Measurements from ENCODE around the gene CCDC180.
"Not testable (repeated sequence)": the region's sequence is repeated elsewhere in the genome, so short reads cannot be mapped to it uniquely, and the experiment has no call there.

Gene CCDC180

DNA sequence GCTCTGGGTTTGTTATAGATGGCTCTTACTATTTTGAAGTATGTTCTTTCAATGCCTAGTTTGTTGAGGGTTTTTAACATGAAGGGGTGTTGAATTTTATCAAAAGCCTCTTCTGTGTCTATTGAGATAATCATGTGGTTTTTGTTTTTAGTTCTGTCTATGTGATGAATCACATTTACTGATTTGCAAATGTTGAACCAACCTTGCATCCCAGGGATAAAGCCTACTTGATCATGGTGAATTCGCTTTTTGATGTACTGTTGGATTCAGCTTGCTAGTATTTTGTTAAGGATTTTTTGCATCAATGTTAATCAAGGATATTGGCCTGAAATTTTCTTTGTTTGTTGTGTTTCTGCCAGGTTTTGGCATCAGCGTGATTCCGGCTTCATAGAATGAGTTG lies 25.5 kb downstream of the CCDC180 start:
- Histone ChIP-seq H3K9ac (no peak overlapping the region), H3K27ac (no peak overlapping the region), H3K4me1 (ENCODE audit: low read depth, poor library complexity, severe bottlenecking) (no peaks in the 10 kb centered on the region), H3K4me3 (IDR thresholded peaks at IDR 0.05; ENCODE audit: insufficient read depth, low read depth, low read length) (no peak overlapping the region), H4K20me1 (ENCODE audit: insufficient read depth) (no peaks in the 10 kb centered on the region), H3K36me3 (ENCODE audit: insufficient read depth) (no peaks in the 10 kb centered on the region), H3K27me3 (ENCODE audit: insufficient read depth, low read depth) (no peaks in the 10 kb centered on the region), H3K79me2 (ENCODE audit: insufficient read depth, low read depth) (no peaks in the 10 kb centered on the region), H3K4me2 (no peak overlapping the region), H2AFZ (ENCODE audit: low read depth) (no peak overlapping the region)
- no peak for TF ChIP-seq CTCF (conservative IDR thresholded peaks at IDR 0.05; ENCODE audit: low read depth, low read length)

GRCh38 chr9:97335622-97336021 lies 28.2 kb downstream of the CCDC180 start:
- H3K4me3 ChIP-seq (IDR thresholded peaks at IDR 0.05; ENCODE audit: insufficient read depth, low read depth, low read length); H3K4me1 ChIP-seq (ENCODE audit: low read depth, poor library complexity, severe bottlenecking); H4K20me1 ChIP-seq (ENCODE audit: insufficient read depth); H3K79me2 ChIP-seq (ENCODE audit: insufficient read depth, low read depth); H3K27ac ChIP-seq; H3K27me3 ChIP-seq (ENCODE audit: insufficient read depth, low read depth); H3K9ac ChIP-seq; H3K36me3 ChIP-seq (ENCODE audit: insufficient read depth); H2AFZ ChIP-seq (ENCODE audit: low read depth); H3K4me2 ChIP-seq: not testable (repeated sequence)

GRCh38 chr9:97348871-97349270 lies 41.4 kb downstream of the CCDC180 start:
- no peak overlapping the region for H3K4me3 ChIP-seq (IDR thresholded peaks at IDR 0.05; ENCODE audit: insufficient read depth, low read depth, low read length)
- H3K4me2 ChIP-seq = no peak overlapping the region
- H3K27ac ChIP-seq = no peak overlapping the region
- no peak overlapping the region for H2AFZ ChIP-seq (ENCODE audit: low read depth)
- no peaks in the 10 kb centered on the region for H3K27me3 ChIP-seq (ENCODE audit: insufficient read depth, low read depth)
- no peaks in the 10 kb centered on the region for H3K36me3 ChIP-seq (ENCODE audit: insufficient read depth)
- no peaks in the 10 kb centered on the region for H4K20me1 ChIP-seq (ENCODE audit: insufficient read depth)
- H3K79me2 ChIP-seq (ENCODE audit: insufficient read depth, low read depth) = no peaks in the 10 kb centered on the region
- no peak overlapping the region for H3K9ac ChIP-seq
- no peaks in the 10 kb centered on the region for H3K4me1 ChIP-seq (ENCODE audit: low read depth, poor library complexity, severe bottlenecking)
- no peak for TF ChIP-seq CTCF (conservative IDR thresholded peaks at IDR 0.05; ENCODE audit: low read depth, low read length)

- Histone ChIP-seq H3K4me3 (IDR thresholded peaks at IDR 0.05; ENCODE audit: insufficient read depth, low read depth, low read length) (no peak overlapping the region), H3K27me3 (ENCODE audit: insufficient read depth, low read depth) (no peaks in the 10 kb centered on the region), H4K20me1 (ENCODE audit: insufficient read depth) (no peaks in the 10 kb centered on the region), H3K4me1 (ENCODE audit: low read depth, poor library complexity, severe bottlenecking) (no peaks in the 10 kb centered on the region), H3K9ac (no peak overlapping the region), H3K79me2 (ENCODE audit: insufficient read depth, low read depth) (no peaks in the 10 kb centered on the region), H3K36me3 (ENCODE audit: insufficient read depth) (no peaks in the 10 kb centered on the region), H2AFZ (ENCODE audit: low read depth) (no peak overlapping the region), H3K27ac (no peak overlapping the region), H3K4me2 (no peak overlapping the region)
- no peak for TF ChIP-seq CTCF (conservative IDR thresholded peaks at IDR 0.05; ENCODE audit: low read depth, low read length)
Observed at GRCh38 chr9:97349400-97349799, 41.9 kb downstream of the CCDC180 start.

DNA sequence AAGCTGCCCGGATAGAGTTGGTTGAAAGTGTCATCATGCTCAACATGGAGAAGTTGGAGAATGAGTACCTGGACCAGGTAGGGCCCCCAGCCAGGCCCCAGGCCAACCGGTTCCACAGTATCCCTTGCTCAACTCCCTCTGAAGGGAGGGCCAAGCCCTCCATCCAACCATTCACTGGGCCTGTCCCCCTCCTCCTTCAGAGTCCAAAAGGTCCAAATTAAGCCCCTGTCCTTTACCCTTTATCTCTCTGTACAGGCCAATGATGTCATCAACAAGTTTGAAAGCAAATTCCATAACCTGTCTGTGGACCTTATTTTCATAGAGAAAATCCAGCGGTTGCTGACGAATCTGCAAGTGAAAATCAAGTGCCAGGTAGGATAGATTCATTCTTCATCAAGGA lies 47.2 kb downstream of the CCDC180 start:
- Histone ChIP-seq H3K36me3 (ENCODE audit: insufficient read depth) (no peaks in the 10 kb centered on the region), H3K4me1 (ENCODE audit: low read depth, poor library complexity, severe bottlenecking) (no peaks in the 10 kb centered on the region), H3K27me3 (ENCODE audit: insufficient read depth, low read depth) (no peaks in the 10 kb centered on the region), H4K20me1 (ENCODE audit: insufficient read depth) (no peaks in the 10 kb centered on the region), H3K79me2 (ENCODE audit: insufficient read depth, low read depth) (no peaks in the 10 kb centered on the region), H3K9ac (no peak overlapping the region), H3K4me3 (IDR thresholded peaks at IDR 0.05; ENCODE audit: insufficient read depth, low read depth, low read length) (no peak overlapping the region), H3K4me2 (no peak overlapping the region), H2AFZ (ENCODE audit: low read depth) (no peak overlapping the region), H3K27ac (no peak overlapping the region)
- no peak for TF ChIP-seq CTCF (conservative IDR thresholded peaks at IDR 0.05; ENCODE audit: low read depth, low read length)

Data from KMS-11 (cell line).